HCT116 (cell line): Measurements from ENCODE around the gene JAK3. TPM values are rescaled to one million over a fixed set of nuclear protein-coding genes. Genes with fewer than 3 reads are reported as not detected.

Experiments
- ATAC-seq: fragments of 200-7000 bp; cut with Tn5 transposase; 2 replicates; pipeline ENCODE4 v1.9.1; 2020; ENCODE audit warnings: mild to moderate bottlenecking, moderate library complexity
- BruUV-seq: library from RNA; stranded (reverse); fragments of 400-500 nt; replicated peaks from 2 replicates; lab custom pipeline; 2021; lab: Mats Ljungman, UMichigan
- CTCF ChIA-PET: fragments of 300-600 bp; sonication (Branson Sonifier 250); formaldehyde crosslinking; loops from one replicate; lab custom pipeline; 2021; ENCODE audit warnings: antibody characterized with exemption; lab: Charles Lee
- POLR2A ChIA-PET: fragments of 300-600, 350-600 bp; sonication (Branson Sonifier 250); formaldehyde crosslinking; loops from one replicate; lab custom pipeline; 2021; ENCODE audit warnings: antibody characterized with exemption; lab: Charles Lee
- RAD21 ChIA-PET, 2 experiments: fragments of 300-600 bp; sonication (Branson Sonifier 250); formaldehyde crosslinking; loops; one replicate each; lab custom pipeline; 2023; ENCODE audit warnings: low total read pairs in 2 of 2; ENCODE audit not compliant: uncharacterized antibody in 2 of 2, unreplicated experiment in 2 of 2, low non-redundant PET in 1 of 2; lab: Charles Lee
- DNase-seq: peaks from one replicate; pipeline ENCODE4 v3.0.0-alpha.2; 2010; ENCODE audit warnings: low read depth, low spot score
- H2AFZ ChIP-seq: fragments of 200-600 bp; shearing (Covaris generic), sonication (generic); 2 replicates; pipeline ENCODE4 v1.6.1; 2017; ENCODE audit warnings: low read depth, mixed run types, mixed read lengths, antibody characterized with exemption, low read length; ENCODE audit not compliant: poor library complexity, severe bottlenecking
- H3K27ac ChIP-seq: 2 replicates; pipeline ENCODE4 v1.5.1; 2012; ENCODE audit warnings: low read depth, low read length
- H3K27me3 ChIP-seq: fragments of 200-600 bp; sonication (generic); 2 replicates; pipeline ENCODE4 v1.6.1; 2016; ENCODE audit warnings: mixed run types, low read length, mixed read lengths; ENCODE audit not compliant: insufficient read depth
- H3K36me3 ChIP-seq, 2 experiments: fragments of 200-500 bp in 1 of 2; fragments of 200-600 bp in 1 of 2; sonication (Bioruptor generic) in 1 of 2; sonication (generic) in 1 of 2; 2 replicates each; pipeline versions ENCODE4 v1.5.1 to v1.6.1; 2014 to 2016; ENCODE audit warnings: low read length in 2 of 2, inconsistent platforms in 1 of 2, mixed read lengths in 1 of 2, mixed run types in 1 of 2; ENCODE audit not compliant: insufficient read depth in 2 of 2, control insufficient read depth in 1 of 2
- H3K4me1 ChIP-seq, 2 experiments: fragments of 200-600 bp in 1 of 2; sonication (generic) in 1 of 2; 2 replicates each; pipeline versions ENCODE4 v1.5.1 to v1.6.1; 2012 to 2017; ENCODE audit warnings: low read length in 2 of 2, inconsistent platforms in 1 of 2, mild to moderate bottlenecking in 1 of 2, mixed read lengths in 1 of 2, mixed run types in 1 of 2, moderate library complexity in 1 of 2; ENCODE audit not compliant: insufficient read depth in 2 of 2, control insufficient read depth in 1 of 2
- H3K4me2 ChIP-seq: fragments of 200-600 bp; sonication (generic); 2 replicates; pipeline ENCODE4 v1.6.1; 2017; ENCODE audit warnings: mixed run types, low read length, mixed read lengths
- H3K4me3 ChIP-seq, 2 experiments: fragments of 200-600 bp in 1 of 2; sonication (generic) in 1 of 2; replicated peaks in 1 of 2; 2 replicates each; pipeline ENCODE4 v1.5.1; 2011 to 2016; ENCODE audit warnings: low read length in 2 of 2, control low read depth in 1 of 2, low read depth in 1 of 2, mild to moderate bottlenecking in 1 of 2, mixed read lengths in 1 of 2, mixed run types in 1 of 2
- H3K79me2 ChIP-seq: fragments of 200-600 bp; sonication (generic); 2 replicates; pipeline ENCODE4 v1.6.1; 2017; ENCODE audit warnings: mild to moderate bottlenecking, mixed run types, low read length, moderate library complexity, mixed read lengths; ENCODE audit not compliant: insufficient read depth
- H3K9ac ChIP-seq: fragments of 200-600 bp; sonication (generic); 2 replicates; pipeline ENCODE4 v1.6.1; 2016; ENCODE audit warnings: low read length, mixed read lengths
- H3K9me2 ChIP-seq: fragments of 200-600 bp; sonication (generic), shearing (Covaris generic); 2 replicates; pipeline ENCODE4 v1.6.1; 2017; ENCODE audit warnings: mixed run types, mild to moderate bottlenecking, moderate library complexity; ENCODE audit not compliant: insufficient read depth
- H3K9me3 ChIP-seq, 2 experiments: fragments of 200-500 bp in 1 of 2; fragments of 200-600 bp in 1 of 2; sonication (Bioruptor generic) in 1 of 2; sonication (generic) in 1 of 2; 2 replicates each; pipeline ENCODE4 v1.6.1; 2014 to 2017; ENCODE audit warnings: low read length in 2 of 2, mixed read lengths in 2 of 2, inconsistent platforms in 1 of 2, low read depth in 1 of 2, mild to moderate bottlenecking in 1 of 2, mixed run types in 1 of 2, moderate library complexity in 1 of 2; ENCODE audit not compliant: control insufficient read depth in 1 of 2, insufficient read depth in 1 of 2
- H4K20me1 ChIP-seq: fragments of 200-600 bp; sonication (generic), shearing (Covaris generic); 2 replicates; pipeline ENCODE4 v1.6.1; 2017; ENCODE audit warnings: mixed run types, mild to moderate bottlenecking, moderate library complexity; ENCODE audit not compliant: insufficient read depth
- EGR1 ChIP-seq: IDR thresholded peaks from 2 replicates; pipeline ENCODE4 v1.6.1; 2012; ENCODE audit warnings: low read depth
- ELF1 ChIP-seq: IDR thresholded peaks from 2 replicates; pipeline ENCODE4 v1.6.1; 2012; ENCODE audit warnings: low read depth, borderline replicate concordance
- EZH2 ChIP-seq: fragments of 200-600 bp; sonication (generic); IDR thresholded peaks from 2 replicates; pipeline ENCODE4 v1.6.1; 2017; ENCODE audit warnings: antibody characterized with exemption, mixed run types
- EZH2phosphoT487 ChIP-seq: fragments of 200-600 bp; IDR thresholded peaks from 2 replicates; pipeline ENCODE4 v1.6.1; 2018; ENCODE audit warnings: antibody characterized with exemption, borderline replicate concordance
- FOSL1 ChIP-seq: IDR thresholded peaks from 2 replicates; pipeline ENCODE4 v1.6.1; 2012; ENCODE audit warnings: low read depth
- MAX ChIP-seq: IDR thresholded peaks from 2 replicates; pipeline ENCODE4 v1.6.1; 2012
- POLR2A ChIP-seq: IDR thresholded peaks from 2 replicates; pipeline ENCODE4 v1.7.0; 2011; ENCODE audit warnings: borderline replicate concordance; ENCODE audit not compliant: insufficient read depth, insufficient read length; ENCODE audit errors: extremely low read depth
- POLR2AphosphoS5 ChIP-seq: IDR thresholded peaks from 2 replicates; pipeline ENCODE4 v1.6.1; 2011; ENCODE audit warnings: mild to moderate bottlenecking, low read depth, low read length, moderate library complexity
- RAD21 ChIP-seq: IDR thresholded peaks from 2 replicates; pipeline ENCODE4 v1.6.1; 2012; ENCODE audit warnings: low read depth, mild to moderate bottlenecking
- SIN3A ChIP-seq: IDR thresholded peaks from 2 replicates; pipeline ENCODE4 v1.6.1; 2012; ENCODE audit warnings: low read depth
- SP1 ChIP-seq: IDR thresholded peaks from 2 replicates; pipeline ENCODE4 v1.6.1; 2012; ENCODE audit warnings: low read depth
- SRF ChIP-seq: IDR thresholded peaks from 2 replicates; pipeline ENCODE4 v1.6.1; 2012; ENCODE audit warnings: low read depth
- TCF7L2 ChIP-seq: IDR thresholded peaks from 2 replicates; pipeline ENCODE4 v1.7.0; 2011; ENCODE audit warnings: borderline replicate concordance, inconsistent platforms; ENCODE audit not compliant: insufficient read depth, insufficient read length; ENCODE audit errors: extremely low read depth
- YY1 ChIP-seq: IDR thresholded peaks from 2 replicates; pipeline ENCODE4 v1.6.1; 2011; ENCODE audit warnings: low read length, low read depth, moderate library complexity, mild to moderate bottlenecking; ENCODE audit not compliant: insufficient replicate concordance; ENCODE audit errors: extremely low read depth
- ZFX ChIP-seq: fragments of 450-650 bp; IDR thresholded peaks from 2 replicates; pipeline ENCODE4 v1.6.1; 2017
- ZNF274 ChIP-seq: fragments of 200-500 bp; sonication (Bioruptor generic); IDR thresholded peaks from 2 replicates; pipeline ENCODE4 v1.6.1; 2014; ENCODE audit warnings: mild to moderate bottlenecking, low read depth, low read length, inconsistent platforms
- intact Hi-C: fragments of 100-400 bp; cut with micrococcal nuclease; formaldehyde crosslinking; loops from 2 replicates; pipeline ENCODE4 v1.10.0; 2022
- total RNA-seq: library from RNA; stranded (reverse); gene quantifications from one replicate; pipeline ENCODE4 v1.2.1, GENCODE V29; 2021; ENCODE audit not compliant: unreplicated experiment
- TF ChIP-seq, protein P1 (sequence below): IDR thresholded peaks from 2 replicates; pipeline ENCODE4 v1.6.1; 2011; ENCODE audit warnings: mild to moderate bottlenecking, low read length, moderate library complexity; ENCODE audit not compliant: insufficient replicate concordance; ENCODE audit errors: extremely low read depth
- TF ChIP-seq, protein P2 (sequence below), 3 experiments: fragments of 200-600 bp in 1 of 3; sonication (generic) in 1 of 3; IDR thresholded peaks in 2 of 3; conservative IDR thresholded peaks in 1 of 3; 2 replicates each; pipeline ENCODE4 v1.5.1; 2012 to 2017; ENCODE audit warnings: low read depth in 2 of 3, low read length in 2 of 3, antibody characterized with exemption in 1 of 3, borderline replicate concordance in 1 of 3, control low read depth in 1 of 3, mild to moderate bottlenecking in 1 of 3, mixed read lengths in 1 of 3, mixed run types in 1 of 3, moderate library complexity in 1 of 3; ENCODE audit not compliant: insufficient read depth in 1 of 3

Gene JAK3
- total RNA-seq, 1 experiment from 2014 or later: 5.7 TPM

DNA sequence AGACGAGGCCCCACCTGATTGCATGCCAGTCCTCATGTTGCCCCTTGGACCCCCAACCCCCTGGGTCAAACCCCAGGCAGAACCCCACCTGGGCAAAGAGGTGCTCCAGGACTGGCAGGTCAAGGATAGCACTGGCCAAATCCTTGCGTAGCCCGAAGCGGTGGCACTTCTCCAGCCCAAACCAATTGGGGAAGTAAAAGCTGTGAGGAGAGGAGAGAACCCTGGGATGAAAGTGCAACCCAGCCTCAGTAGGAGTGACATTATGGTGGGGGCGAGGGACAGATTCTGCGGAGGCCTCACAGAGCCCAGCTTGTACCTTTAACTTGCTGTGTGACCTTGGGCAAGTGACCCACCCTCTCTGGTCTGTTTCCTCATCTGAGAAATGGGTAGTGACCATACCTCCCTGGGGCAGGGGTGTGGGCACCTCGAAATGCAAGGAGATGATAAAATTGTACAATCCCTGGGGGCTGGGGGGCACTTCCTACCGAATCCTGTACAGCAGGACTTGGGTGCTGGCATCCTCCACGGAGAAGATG, 4.4 kb downstream of the JAK3 start:
- H3K36me3 ChIP-seq: no peaks in the 10 kb centered on the region
- POLR2A ChIA-PET: interaction anchor here (1.5 to 3.2 kb wide), 3 partner anchors 13 to 372 kb away, joined by 3 to 18 read pairs (median 9); partner anchors contain the start of gene RPL18A
- intact Hi-C loops: loop anchor here (5.0 kb wide), 1 partner anchor 46 kb away; the partner anchor contains the start of gene B3GNT3

More for the DNA sequence above, 4.4 kb downstream of the JAK3 start:
- Histone ChIP-seq H3K4me3 (peak overlapping the region; percentile 83 to 93), H4K20me1 (no peaks in the 10 kb centered on the region), H3K9ac (peak overlapping the region; percentile 100), H3K9me2 (no peaks in the 10 kb centered on the region), H3K4me2 (peak overlapping the region; percentile 99), H3K27ac (peak overlapping the region; percentile 93; the same call in 1 of the 2 replicates), H3K4me1 (peaks cover 9 to 30% of the 10 kb centered on the region in 2 experiments; a peak in 3 of 4 replicates), H2AFZ (no peak overlapping the region), H3K79me2 (peaks cover 13% of the 10 kb centered on the region), H3K27me3 (no peaks in the 10 kb centered on the region), H3K9me3 (no peaks in the 10 kb centered on the region)
- DNase-seq (no peak), ATAC-seq (no peak)
- CTCF ChIA-PET: no interaction called here
- TF ChIP-seq SP1 (no peak), EZH2phosphoT487 (no peak), FOSL1 (no peak), SRF (no peak), EZH2 (no peak), ZFX (no peak), SIN3A (no peak), TCF7L2 (no peak), EGR1 (no peak), POLR2A (no peak), ELF1 (no peak), ZNF274 (no peak), YY1 (no peak), POLR2AphosphoS5 (no peak), RAD21 (no peak), MAX (no peak)
- TF ChIP-seq, protein P1, sequence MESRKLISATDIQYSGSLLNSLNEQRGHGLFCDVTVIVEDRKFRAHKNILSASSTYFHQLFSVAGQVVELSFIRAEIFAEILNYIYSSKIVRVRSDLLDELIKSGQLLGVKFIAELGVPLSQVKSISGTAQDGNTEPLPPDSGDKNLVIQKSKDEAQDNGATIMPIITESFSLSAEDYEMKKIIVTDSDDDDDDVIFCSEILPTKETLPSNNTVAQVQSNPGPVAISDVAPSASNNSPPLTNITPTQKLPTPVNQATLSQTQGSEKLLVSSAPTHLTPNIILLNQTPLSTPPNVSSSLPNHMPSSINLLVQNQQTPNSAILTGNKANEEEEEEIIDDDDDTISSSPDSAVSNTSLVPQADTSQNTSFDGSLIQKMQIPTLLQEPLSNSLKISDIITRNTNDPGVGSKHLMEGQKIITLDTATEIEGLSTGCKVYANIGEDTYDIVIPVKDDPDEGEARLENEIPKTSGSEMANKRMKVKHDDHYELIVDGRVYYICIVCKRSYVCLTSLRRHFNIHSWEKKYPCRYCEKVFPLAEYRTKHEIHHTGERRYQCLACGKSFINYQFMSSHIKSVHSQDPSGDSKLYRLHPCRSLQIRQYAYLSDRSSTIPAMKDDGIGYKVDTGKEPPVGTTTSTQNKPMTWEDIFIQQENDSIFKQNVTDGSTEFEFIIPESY: no peak
- TF ChIP-seq, protein P2, sequence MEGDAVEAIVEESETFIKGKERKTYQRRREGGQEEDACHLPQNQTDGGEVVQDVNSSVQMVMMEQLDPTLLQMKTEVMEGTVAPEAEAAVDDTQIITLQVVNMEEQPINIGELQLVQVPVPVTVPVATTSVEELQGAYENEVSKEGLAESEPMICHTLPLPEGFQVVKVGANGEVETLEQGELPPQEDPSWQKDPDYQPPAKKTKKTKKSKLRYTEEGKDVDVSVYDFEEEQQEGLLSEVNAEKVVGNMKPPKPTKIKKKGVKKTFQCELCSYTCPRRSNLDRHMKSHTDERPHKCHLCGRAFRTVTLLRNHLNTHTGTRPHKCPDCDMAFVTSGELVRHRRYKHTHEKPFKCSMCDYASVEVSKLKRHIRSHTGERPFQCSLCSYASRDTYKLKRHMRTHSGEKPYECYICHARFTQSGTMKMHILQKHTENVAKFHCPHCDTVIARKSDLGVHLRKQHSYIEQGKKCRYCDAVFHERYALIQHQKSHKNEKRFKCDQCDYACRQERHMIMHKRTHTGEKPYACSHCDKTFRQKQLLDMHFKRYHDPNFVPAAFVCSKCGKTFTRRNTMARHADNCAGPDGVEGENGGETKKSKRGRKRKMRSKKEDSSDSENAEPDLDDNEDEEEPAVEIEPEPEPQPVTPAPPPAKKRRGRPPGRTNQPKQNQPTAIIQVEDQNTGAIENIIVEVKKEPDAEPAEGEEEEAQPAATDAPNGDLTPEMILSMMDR (IDR thresholded peaks at IDR 0.05 in 2 of 3, conservative IDR thresholded peaks at IDR 0.05 in 1 of 3; ENCODE audit: borderline replicate concordance in 1 of 3, insufficient read depth in 1 of 3, low read depth in 2 of 3, low read length in 2 of 3): no peak
- RAD21 ChIA-PET: interaction anchor here in 1 of 2 experiments (0.9 to 1.1 kb wide), 2 partner anchors 13 to 47 kb away, joined by 3 to 4 read pairs; no protein-coding TSS in a partner anchor
- no TSS peak for BruUV-seq
